Sigmoid colon (tissue), 4 donors: ENCODE measurements around the gene PCK2.

Experiments
- CTCF ChIP-seq, 4 experiments: fragments of 450-650 bp in 3 of 4; fragments of 200-600 bp in 1 of 4; IDR thresholded peaks; one replicate each; pipeline ENCODE4 v1.5.1; 2016 to 2019; ENCODE audit warnings: antibody characterized with exemption in 4 of 4, mild to moderate bottlenecking in 3 of 4, moderate library complexity in 2 of 4
- POLR2A ChIP-seq, 2 donors: fragments of 450-650 bp; IDR thresholded peaks; one replicate each; pipeline ENCODE4 v1.6.1; 2016; ENCODE audit warnings: antibody characterized with exemption in 2 of 2, mild to moderate bottlenecking in 2 of 2, moderate library complexity in 2 of 2
- POLR2AphosphoS5 ChIP-seq, 4 donors: sonication (generic); formaldehyde crosslinking; IDR thresholded peaks; one replicate each; pipeline ENCODE4 v1.6.1; 2017; ENCODE audit warnings: antibody characterized with exemption in 4 of 4

GRCh38 chr14:24064856-24065255, 29.3 kb upstream of the PCK2 start:
- TF ChIP-seq CTCF (IDR thresholded peaks at IDR 0.05): no peak
- TF ChIP-seq POLR2A (IDR thresholded peaks at IDR 0.05): no peak
- TF ChIP-seq POLR2AphosphoS5 (IDR thresholded peaks at IDR 0.05): no peak
